Measurements from ENCODE around the gene BGN.

BGN gene

GRCh38 chrX:153494541-153495361 is at the start of gene BGN:
Gene BGN (plus strand): TSS chrX:153494980. CDS start chrX:153504632, 9,652 bp downstream.
- peak; percentile 39 for DNase-seq (ENCODE audit: low spot score)

- DNase-seq (ENCODE audit: low spot score): no peak
These were observed 49.5 kb upstream of the BGN start for GRCh38 chrX:153445106-153445855.

GRCh38 chrX:153445856-153446635 is 48.7 kb upstream of the BGN start, which contains the start of gene TREX2:
Gene TREX2 (minus strand): TSS chrX:153446056. CDS start chrX:153445430, 626 bp downstream.
- DNase-seq (ENCODE audit: low spot score): no peak

GRCh38 chrX:153446636-153446936 is 48.2 kb upstream of the BGN start:
- DNase-seq (ENCODE audit: low spot score): no peak

- DNase-seq (ENCODE audit: low spot score): no peak
These were observed 47.7 kb upstream of the BGN start for GRCh38 chrX:153446950-153447580.

GRCh38 chrX:153447581-153447960 is 47.2 kb upstream of the BGN start:
- no peak for DNase-seq (ENCODE audit: low spot score)

GRCh38 chrX:153448556-153449367 is 46.0 kb upstream of the BGN start:
- no peak for DNase-seq (ENCODE audit: low spot score)

GRCh38 chrX:153449368-153450113 is 45.2 kb upstream of the BGN start:
- DNase-seq (ENCODE audit: low spot score): no peak

- no peak for DNase-seq (ENCODE audit: low spot score)
These were observed 44.4 kb upstream of the BGN start for GRCh38 chrX:153450114-153450948.

GRCh38 chrX:153450949-153451277 is 43.9 kb upstream of the BGN start:
- no peak for DNase-seq (ENCODE audit: low spot score)

- DNase-seq (ENCODE audit: low spot score): no peak
These were observed 39.8 kb upstream of the BGN start for GRCh38 chrX:153454901-153455550.

- no peak for DNase-seq (ENCODE audit: low spot score)
These were observed 39.2 kb upstream of the BGN start for GRCh38 chrX:153455571-153455970.

- peak; percentile 52 for DNase-seq (ENCODE audit: low spot score)
These were observed 38.6 kb upstream of the BGN start for GRCh38 chrX:153456161-153456560.

GRCh38 chrX:153456704-153457103 is 38.1 kb upstream of the BGN start:
- no peak for DNase-seq (ENCODE audit: low spot score)

- DNase-seq (ENCODE audit: low spot score): no peak
These were observed 37.5 kb upstream of the BGN start for GRCh38 chrX:153457136-153457825.

GRCh38 chrX:153457827-153458466 is 36.8 kb upstream of the BGN start:
- DNase-seq (ENCODE audit: low spot score): no peak

GRCh38 chrX:153458476-153458875 is 36.3 kb upstream of the BGN start:
- no peak for DNase-seq (ENCODE audit: low spot score)

- DNase-seq (ENCODE audit: low spot score): no peak
These were observed 34.8 kb upstream of the BGN start for GRCh38 chrX:153459986-153460385.

Data from Ammon's horn (tissue), 1 donor.